Measurements from ENCODE around the gene CFAP91. TPM values are rescaled to one million over a fixed set of nuclear protein-coding genes. Genes with fewer than 3 reads are reported as not detected.

Gene CFAP91
- total RNA-seq, 4 donors from 2014 or later, result 9.4 to 28.0 (median 22.8) TPM

DNA sequence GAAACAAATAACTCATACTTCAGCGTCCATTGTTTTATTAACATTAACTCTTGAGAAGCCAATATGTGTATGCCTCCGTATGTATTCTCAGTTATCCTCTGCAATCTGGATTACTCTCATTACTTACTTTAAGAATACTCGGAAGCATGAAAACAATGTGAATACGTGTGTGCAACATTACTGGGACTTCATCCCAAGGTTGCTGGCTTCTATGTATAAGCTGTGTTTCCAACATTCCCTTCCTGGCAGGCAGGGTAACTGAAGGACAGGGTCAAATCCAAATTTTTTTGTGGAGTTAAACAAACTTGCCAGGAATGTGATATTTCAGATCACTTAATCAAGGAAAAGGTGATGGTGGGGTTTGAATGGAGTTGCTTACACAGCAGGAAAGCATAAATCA is 44.5 kb downstream of the CFAP91 start:
- H3K4me1 ChIP-seq, result no peaks in the 10 kb centered on the region
- H3K9me3 ChIP-seq, result no peaks in the 10 kb centered on the region
- intact Hi-C loops (cut with DNase I), result no loop called here
- H3K27ac ChIP-seq, result no peak overlapping the region
- peaks cover 0 to 34% of the 10 kb centered on the region in 2 donors for H3K36me3 ChIP-seq
- no peak for DNase-seq
- no peak for TF ChIP-seq POLR2A (IDR thresholded peaks at IDR 0.05)
- TF ChIP-seq, protein P1, sequence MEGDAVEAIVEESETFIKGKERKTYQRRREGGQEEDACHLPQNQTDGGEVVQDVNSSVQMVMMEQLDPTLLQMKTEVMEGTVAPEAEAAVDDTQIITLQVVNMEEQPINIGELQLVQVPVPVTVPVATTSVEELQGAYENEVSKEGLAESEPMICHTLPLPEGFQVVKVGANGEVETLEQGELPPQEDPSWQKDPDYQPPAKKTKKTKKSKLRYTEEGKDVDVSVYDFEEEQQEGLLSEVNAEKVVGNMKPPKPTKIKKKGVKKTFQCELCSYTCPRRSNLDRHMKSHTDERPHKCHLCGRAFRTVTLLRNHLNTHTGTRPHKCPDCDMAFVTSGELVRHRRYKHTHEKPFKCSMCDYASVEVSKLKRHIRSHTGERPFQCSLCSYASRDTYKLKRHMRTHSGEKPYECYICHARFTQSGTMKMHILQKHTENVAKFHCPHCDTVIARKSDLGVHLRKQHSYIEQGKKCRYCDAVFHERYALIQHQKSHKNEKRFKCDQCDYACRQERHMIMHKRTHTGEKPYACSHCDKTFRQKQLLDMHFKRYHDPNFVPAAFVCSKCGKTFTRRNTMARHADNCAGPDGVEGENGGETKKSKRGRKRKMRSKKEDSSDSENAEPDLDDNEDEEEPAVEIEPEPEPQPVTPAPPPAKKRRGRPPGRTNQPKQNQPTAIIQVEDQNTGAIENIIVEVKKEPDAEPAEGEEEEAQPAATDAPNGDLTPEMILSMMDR (IDR thresholded peaks at IDR 0.05), result no peak
- no peak overlapping the region for H3K4me3 ChIP-seq (replicated peaks in 1 of 3)
- WGBS, 2 donors, result 65 to 73% methylated on average over 4 of the region's 4 CpGs
- H3K27me3 ChIP-seq, result no peaks in the 10 kb centered on the region

DNA sequence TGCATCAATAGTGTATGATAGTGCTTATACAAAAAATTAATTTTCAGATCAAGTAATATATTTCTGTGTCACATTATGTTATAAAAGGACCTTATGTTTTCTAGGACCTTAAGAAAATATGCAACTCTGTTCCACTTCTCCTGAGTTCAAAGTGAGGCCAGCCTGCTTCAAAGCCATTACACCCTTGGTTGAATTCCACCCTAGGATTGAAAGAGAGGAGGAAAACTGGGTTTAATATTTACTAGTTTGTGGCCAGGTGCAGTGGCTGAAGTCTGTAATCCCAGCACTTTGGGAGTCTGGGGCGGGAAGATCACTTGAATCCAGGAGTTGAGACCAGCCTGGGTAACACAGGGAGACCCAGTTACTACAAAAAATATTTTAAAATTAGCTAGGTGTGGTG is 46.2 kb downstream of the CFAP91 start:
- TF ChIP-seq, protein P1 (IDR thresholded peaks at IDR 0.05), result no peak
- TF ChIP-seq POLR2A (IDR thresholded peaks at IDR 0.05), result no peak
- no peaks in the 10 kb centered on the region for H3K9me3 ChIP-seq
- H3K36me3 ChIP-seq, result peaks cover 0 to 33% of the 10 kb centered on the region in 2 donors
- no peak for DNase-seq
- no peaks in the 10 kb centered on the region for H3K27me3 ChIP-seq
- 92 to 93% methylated on average over 1 of the region's 1 CpG for WGBS, 2 donors
- intact Hi-C loops (cut with DNase I), result no loop called here
- H3K4me3 ChIP-seq (replicated peaks in 1 of 3), result no peak overlapping the region
- no peaks in the 10 kb centered on the region for H3K4me1 ChIP-seq
- H3K27ac ChIP-seq, result no peak overlapping the region

DNA sequence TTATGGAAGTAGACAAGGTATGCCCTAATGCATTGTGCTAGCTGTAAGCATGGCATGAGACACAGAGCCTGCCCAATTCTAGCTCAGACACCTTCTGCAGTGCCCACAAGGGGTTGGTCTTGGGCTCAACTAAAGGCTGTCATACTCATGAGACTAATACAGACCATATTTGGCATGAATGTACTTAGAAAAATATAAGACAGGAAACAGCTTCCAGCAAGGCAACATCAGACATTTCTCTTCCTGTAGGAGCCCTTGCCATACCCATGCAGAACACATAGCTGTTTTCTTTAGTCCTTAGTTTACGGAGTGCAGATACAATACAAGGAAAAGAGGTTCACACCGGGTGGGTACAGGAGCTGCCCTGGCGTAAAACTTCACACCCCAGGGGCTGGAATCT is 48.6 kb downstream of the CFAP91 start:
- intact Hi-C loops (cut with DNase I), result no loop called here
- DNase-seq, result no peak
- Histone ChIP-seq H3K4me1 (no peaks in the 10 kb centered on the region), H3K36me3 (peaks cover 0 to 20% of the 10 kb centered on the region in 2 donors), H3K9me3 (no peaks in the 10 kb centered on the region), H3K27ac (no peak overlapping the region), H3K4me3 (replicated peaks in 1 of 3) (no peak overlapping the region), H3K27me3 (no peaks in the 10 kb centered on the region)
- TF ChIP-seq, protein P1 (IDR thresholded peaks at IDR 0.05), result no peak
- TF ChIP-seq POLR2A (IDR thresholded peaks at IDR 0.05), result no peak
- WGBS, 2 donors, result 83 to 92% methylated on average over 3 of the region's 3 CpGs

Other genes starting within 250 kb of the CFAP91 start
- gene TMEM39A, start 239.4 kb upstream of the CFAP91 start, total RNA-seq, result 10 to 100 TPM; 48.1 to 84.1 (median 59.8) TPM
- gene POGLUT1, start 234.1 kb upstream of the CFAP91 start, total RNA-seq, result 10 to 100 TPM in 2 of 4 donors, 1 to 10 TPM in 2; 9.4 to 14.2 (median 10.3) TPM
- 10 to 100 TPM; 34.2 to 78.5 (median 48.6) TPM for gene TIMMDC1, start 204.5 kb upstream of the CFAP91 start, total RNA-seq
- 1 to 10 TPM in 3 of 4 donors, under 1 TPM in 1; 0.83 to 2.3 (median 1.1) TPM for gene CD80, start 143.4 kb upstream of the CFAP91 start, total RNA-seq
- 10 to 100 TPM in 3 of 4 donors, 1 to 10 TPM in 1; 8.7 to 16.0 (median 14.5) TPM for gene ADPRH, start 123.5 kb upstream of the CFAP91 start, total RNA-seq
- gene PLA1A, start 105.1 kb upstream of the CFAP91 start, total RNA-seq, result 1 to 10 TPM; 2.0 to 6.7 (median 3.9) TPM
- 1 to 10 TPM; 1.9 to 5.4 (median 4.6) TPM for gene POPDC2, start 42.4 kb upstream of the CFAP91 start, total RNA-seq
- gene COX17, start 25.6 kb upstream of the CFAP91 start, total RNA-seq, result 10 to 100 TPM; 12.8 to 73.0 (median 46.0) TPM
- gene NR1I2, start 79.1 kb downstream of the CFAP91 start, total RNA-seq, result under 1 TPM in 2 of 4 donors, not detected in 2; 0.54 to 0.67 TPM

Data from thyroid gland (tissue), 4 donors.